H1 (cell line): Measurements from ENCODE around the gene SYNPR.

Experiments used
- ATF2 ChIP-seq: IDR thresholded peaks from 2 replicates; pipeline ENCODE4 v1.6.1; 2012; ENCODE audit warnings: low read length, inconsistent platforms
- CTCF ChIP-seq, 3 experiments: IDR thresholded peaks; 1 replicate in 2 of 3; 2 replicates in 1 of 3; pipeline versions ENCODE4 v1.5.1 to v1.6.1; 2011; ENCODE audit warnings: low read length in 3 of 3, mild to moderate bottlenecking in 3 of 3, inconsistent platforms in 2 of 3, low read depth in 1 of 3, moderate library complexity in 1 of 3; ENCODE audit not compliant: insufficient read depth in 1 of 3; ENCODE audit errors: control extremely low read depth in 1 of 3
- POLR2A ChIP-seq, 2 experiments: IDR thresholded peaks; 1 replicate in 1 of 2; 2 replicates in 1 of 2; pipeline ENCODE4 v1.6.1; 2011; ENCODE audit warnings: low read depth in 2 of 2, low read length in 2 of 2, mild to moderate bottlenecking in 2 of 2; ENCODE audit errors: control extremely low read depth in 1 of 2
- TBP ChIP-seq: IDR thresholded peaks from 2 replicates; pipeline ENCODE4 v1.6.1; 2011; ENCODE audit warnings: low read depth, low read length, improper control_type of control experiment
- USF2 ChIP-seq: IDR thresholded peaks from 2 replicates; pipeline ENCODE4 v1.6.1; 2011; ENCODE audit warnings: low read length, improper control_type of control experiment

- TF ChIP-seq TBP (no peak), CTCF (IDR thresholded peaks at IDR 0.05; ENCODE audit: control extremely low read depth in 1 of 3, insufficient read depth in 1 of 3, low read depth in 1 of 3, low read length in 3 of 3) (no peak), POLR2A (IDR thresholded peaks at IDR 0.05; ENCODE audit: control extremely low read depth in 1 of 2, low read depth in 2 of 2, low read length in 2 of 2) (no peak), ATF2 (no peak), USF2 (no peak)
Observed at GRCh38 chr3:63343674-63344073, 65.6 kb downstream of the SYNPR start.
